Measurements from ENCODE around the gene CRELD2. TPM values are rescaled to one million over a fixed set of nuclear protein-coding genes. Genes with fewer than 3 reads are reported as not detected.

The CRELD2 gene
- total RNA-seq, 5 donors from 2014 or later (not counting 1 experiment from before 2014, with no cell fraction given), result 28.2 to 42.7 (median 39.6) TPM

DNA sequence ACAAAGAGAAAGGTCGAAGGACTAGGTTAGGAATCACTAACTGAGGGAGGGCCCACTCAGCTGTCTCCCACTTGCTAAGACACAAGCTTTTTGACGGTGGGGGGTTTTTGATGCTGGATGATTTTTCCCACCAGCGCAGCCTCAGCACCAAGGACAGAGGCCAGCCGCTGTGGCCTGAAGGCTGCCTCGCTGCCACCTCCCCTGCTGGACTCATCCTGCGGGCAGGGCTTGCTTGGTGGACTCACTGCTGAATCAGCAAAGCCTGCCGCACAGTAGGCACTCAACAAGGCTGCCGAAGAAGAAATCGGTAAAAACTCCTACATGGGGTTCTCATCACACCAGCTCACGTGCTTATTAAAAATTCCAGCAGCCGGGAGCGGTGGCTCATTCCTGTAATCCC is 2.8 kb upstream of the CRELD2 start:
- Histone ChIP-seq H3K4me3 (ENCODE audit: control insufficient read depth in 1 of 2, extremely low read depth in 1 of 2, low read length in 1 of 2) (no peak overlapping the region), H3K4me1 (ENCODE audit: control insufficient read depth in 1 of 2, extremely low read depth in 1 of 2, insufficient read depth in 2 of 2, low read length in 2 of 2) (peaks cover 14 to 35% of the 10 kb centered on the region in 2 experiments), H3K27me3 (replicated peaks in 1 of 2; ENCODE audit: control insufficient read depth in 2 of 2, extremely low read depth in 1 of 2, insufficient read depth in 2 of 2, low read length in 1 of 2) (no peaks in the 10 kb centered on the region), H3K27ac (ENCODE audit: low read length) (no peak overlapping the region), H3K36me3 (ENCODE audit: control insufficient read depth in 2 of 2, extremely low read depth in 1 of 2, insufficient read depth in 1 of 2, low read length in 1 of 2) (peaks cover 21 to 22% of the 10 kb centered on the region in 2 donors), H3K9me3 (no peaks in the 10 kb centered on the region)
- WGBS (ENCODE audit: insufficient coverage), result 97% methylated on average over 10 of the region's 12 CpGs
- Mint-ChIP-seq H3K4me1 (peaks cover 18 to 36% (median 23%) of the 10 kb centered on the region in 3 donors), H3K27me3 (no peaks in the 10 kb centered on the region), H3K27ac (no peak overlapping the region), H3K36me3 (peaks cover 15% of the 10 kb centered on the region), H3K9me3 (no peaks in the 10 kb centered on the region), H3K4me3 (peak overlapping the region in 1 of 3 donors; percentile 85)
- CTCF ChIA-PET, result no interaction called here
- DNase-seq, result no peak
- POLR2A ChIA-PET, result no interaction called here
- no peak for ATAC-seq (replicated peaks in 1 of 4)

DNA sequence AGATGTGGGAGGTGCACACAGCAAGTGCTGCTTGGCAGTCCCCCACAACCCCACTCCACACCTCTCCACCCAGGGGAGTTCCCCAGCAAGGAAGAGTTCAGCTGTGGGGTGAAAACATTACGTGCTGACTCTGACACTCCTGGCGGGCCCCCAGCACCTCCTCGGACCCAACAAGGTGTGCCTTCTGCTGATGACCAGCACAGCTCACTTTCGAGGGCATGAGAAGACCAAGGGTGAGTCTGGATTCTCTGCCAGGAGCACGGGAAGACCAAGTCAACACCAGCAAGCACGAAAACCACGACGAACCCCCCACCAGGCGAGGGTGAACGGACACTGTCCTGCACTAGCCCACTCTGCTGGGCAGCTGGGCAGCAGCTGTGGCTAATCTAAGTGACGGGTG is 1.6 kb upstream of the CRELD2 start:
- 84% methylated on average over 11 of the region's 11 CpGs for WGBS (ENCODE audit: insufficient coverage)
- Histone ChIP-seq H3K27ac (ENCODE audit: low read length) (no peak overlapping the region), H3K4me1 (ENCODE audit: control insufficient read depth in 1 of 2, extremely low read depth in 1 of 2, insufficient read depth in 2 of 2, low read length in 2 of 2) (peaks cover 14 to 35% of the 10 kb centered on the region in 2 experiments), H3K27me3 (replicated peaks in 1 of 2; ENCODE audit: control insufficient read depth in 2 of 2, extremely low read depth in 1 of 2, insufficient read depth in 2 of 2, low read length in 1 of 2) (no peaks in the 10 kb centered on the region), H3K9me3 (no peaks in the 10 kb centered on the region), H3K4me3 (ENCODE audit: control insufficient read depth in 1 of 2, extremely low read depth in 1 of 2, low read length in 1 of 2) (peak overlapping the region in 1 of 2 donors; percentile 90), H3K36me3 (ENCODE audit: control insufficient read depth in 2 of 2, extremely low read depth in 1 of 2, insufficient read depth in 1 of 2, low read length in 1 of 2) (peaks cover 17 to 28% of the 10 kb centered on the region in 2 donors)
- Mint-ChIP-seq H3K27me3 (no peaks in the 10 kb centered on the region), H3K36me3 (peaks cover 17% of the 10 kb centered on the region), H3K9me3 (no peaks in the 10 kb centered on the region), H3K27ac (peak overlapping the region in 1 of 2 donors; percentile 77), H3K4me3 (peak overlapping the region; percentile 85 to 87 (median 85)), H3K4me1 (peaks cover 18 to 40% (median 23%) of the 10 kb centered on the region in 3 donors)
- ChIA-PET POLR2A (no interaction called here), CTCF (interaction anchor here in 1 of 2 donors (0.6 kb wide), 1 partner anchor 359 kb away, joined by 3 read pairs; no protein-coding TSS in a partner anchor)
- peak in 2 of 35 experiments; percentile 14 to 35 for DNase-seq
- no peak for ATAC-seq (replicated peaks in 1 of 4)

DNA sequence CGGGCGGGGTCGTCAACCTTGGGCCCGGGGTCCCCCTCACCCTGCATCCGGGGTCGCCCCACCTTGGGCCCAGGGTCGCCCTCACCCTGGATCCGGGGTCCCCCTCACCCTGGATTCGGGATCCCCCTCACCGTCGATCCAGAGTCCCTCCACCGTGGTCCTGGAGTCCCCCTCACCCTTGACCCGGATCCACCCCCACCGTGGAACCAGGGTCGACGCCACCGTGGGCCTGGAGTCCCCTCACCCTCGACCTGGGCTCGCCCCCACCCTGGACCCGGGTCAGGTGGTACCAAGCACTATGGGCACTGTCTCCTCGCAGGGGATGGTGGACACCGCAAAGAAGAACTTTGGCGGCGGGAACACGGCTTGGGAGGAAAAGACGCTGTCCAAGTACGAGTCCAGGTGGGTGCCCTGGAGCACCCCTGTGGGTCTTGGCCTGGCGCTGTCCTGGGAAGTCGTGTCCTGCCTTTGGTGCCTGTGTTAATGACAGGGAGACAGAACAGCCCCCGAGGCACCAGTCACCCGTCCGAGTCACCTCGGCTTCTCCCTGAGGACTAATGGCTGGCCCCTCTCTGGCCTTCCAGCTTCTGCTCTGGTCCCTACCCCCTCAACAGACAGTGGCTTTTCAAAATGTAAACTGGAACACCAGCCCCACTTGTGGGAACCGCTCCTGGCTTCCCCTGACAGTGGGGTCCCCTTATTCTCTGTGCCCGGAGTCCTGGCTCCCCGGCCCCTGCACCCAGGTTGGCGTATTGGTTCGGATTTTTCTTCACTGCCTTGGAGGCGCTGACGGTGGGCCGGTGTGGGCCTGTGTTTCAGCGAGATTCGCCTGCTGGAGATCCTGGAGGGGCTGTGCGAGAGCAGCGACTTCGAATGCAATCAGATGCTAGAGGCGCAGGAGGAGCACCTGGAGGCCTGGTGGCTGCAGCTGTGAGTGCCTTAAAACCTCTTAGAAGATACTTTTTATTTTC is 762 bp downstream of the CRELD2 start:
- 60% methylated on average over 38 of the region's 47 CpGs for WGBS (ENCODE audit: insufficient coverage)
- Mint-ChIP-seq H3K4me3 (peak overlapping the region; percentile 75 to 85 (median 80)), H3K4me1 (peaks cover 12 to 47% (median 23%) of the 10 kb centered on the region in 3 donors), H3K36me3 (peaks cover 9% of the 10 kb centered on the region), H3K9me3 (no peaks in the 10 kb centered on the region), H3K27ac (peak overlapping the region in 1 of 2 donors; percentile 58), H3K27me3 (no peaks in the 10 kb centered on the region)
- ATAC-seq (replicated peaks in 1 of 4) (no peak), DNase-seq (no peak)
- Histone ChIP-seq H3K27ac (ENCODE audit: low read length) (no peak overlapping the region), H3K9me3 (no peaks in the 10 kb centered on the region), H3K4me3 (ENCODE audit: control insufficient read depth in 1 of 2, extremely low read depth in 1 of 2, low read length in 1 of 2) (peak overlapping the region; percentile 67 to 71), H3K27me3 (replicated peaks in 1 of 2; ENCODE audit: control insufficient read depth in 2 of 2, extremely low read depth in 1 of 2, insufficient read depth in 2 of 2, low read length in 1 of 2) (no peaks in the 10 kb centered on the region), H3K36me3 (ENCODE audit: control insufficient read depth in 2 of 2, extremely low read depth in 1 of 2, insufficient read depth in 1 of 2, low read length in 1 of 2) (peaks cover 12 to 13% of the 10 kb centered on the region in 2 donors), H3K4me1 (ENCODE audit: control insufficient read depth in 1 of 2, extremely low read depth in 1 of 2, insufficient read depth in 2 of 2, low read length in 2 of 2) (peaks cover 14 to 42% of the 10 kb centered on the region in 2 experiments)
- ChIA-PET CTCF (no interaction called here), POLR2A (no interaction called here)

DNA sequence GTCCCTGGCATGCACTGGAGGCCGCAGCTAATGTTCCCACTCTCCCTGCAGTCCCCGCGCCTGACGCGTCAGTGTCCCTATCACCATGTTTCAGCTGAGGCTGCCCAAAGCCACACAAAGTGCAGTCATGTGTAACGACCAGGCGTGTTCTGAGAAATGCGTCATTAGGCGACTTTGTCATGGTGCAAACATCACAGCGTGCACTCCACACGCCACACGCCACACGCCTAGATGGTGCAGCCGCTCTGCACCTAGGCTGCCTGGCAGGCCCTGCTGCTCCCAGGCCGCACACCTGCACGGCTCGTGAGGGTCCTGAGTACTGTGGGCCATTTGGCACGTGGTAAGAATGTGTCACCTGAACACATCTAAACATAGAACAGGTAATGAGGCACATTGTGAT is 2.4 kb downstream of the CRELD2 start:
- CTCF ChIA-PET, result no interaction called here

DNA sequence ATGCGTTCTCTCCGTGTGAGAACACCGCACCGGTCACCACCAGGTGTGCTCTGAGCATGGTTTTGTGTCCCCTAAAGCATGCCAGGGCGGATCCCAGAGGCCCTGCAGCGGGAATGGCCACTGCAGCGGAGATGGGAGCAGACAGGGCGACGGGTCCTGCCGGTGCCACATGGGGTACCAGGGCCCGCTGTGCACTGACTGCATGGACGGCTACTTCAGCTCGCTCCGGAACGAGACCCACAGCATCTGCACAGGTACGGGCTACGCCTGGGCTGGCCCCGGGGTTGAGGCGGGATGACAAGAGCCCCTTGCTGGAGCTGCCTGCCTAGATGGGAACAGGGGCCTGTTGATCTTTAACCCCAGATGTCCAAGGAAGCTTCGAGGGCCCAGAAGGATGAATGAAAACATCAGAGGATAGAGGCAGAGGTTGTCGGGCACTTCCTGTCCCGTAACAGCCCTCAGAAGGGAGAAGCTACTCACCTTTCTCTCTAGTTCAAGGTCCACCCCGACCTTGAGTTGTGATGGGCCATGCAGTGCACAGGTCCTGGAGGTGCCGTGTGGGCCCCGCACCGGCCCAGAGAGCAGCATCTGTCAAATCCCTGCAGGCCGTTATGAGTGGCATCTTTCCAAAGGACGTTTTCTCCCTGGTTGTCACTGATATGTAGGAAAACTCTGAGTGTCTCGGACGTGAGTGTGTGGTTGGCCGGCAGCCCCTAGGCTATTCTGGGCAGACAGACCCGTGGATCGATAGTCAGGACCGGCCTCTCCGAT is 3.3 kb downstream of the CRELD2 start:
- Mint-ChIP-seq H3K4me1 (peaks cover 29 to 52% (median 31%) of the 10 kb centered on the region in 3 donors), H3K36me3 (peaks cover 6% of the 10 kb centered on the region), H3K9me3 (no peaks in the 10 kb centered on the region), H3K27me3 (no peaks in the 10 kb centered on the region), H3K27ac (no peak overlapping the region), H3K4me3 (no peak overlapping the region)
- Histone ChIP-seq H3K36me3 (ENCODE audit: control insufficient read depth in 2 of 2, extremely low read depth in 1 of 2, insufficient read depth in 1 of 2, low read length in 1 of 2) (peaks cover 12 to 15% of the 10 kb centered on the region in 2 donors), H3K9me3 (no peaks in the 10 kb centered on the region), H3K4me3 (ENCODE audit: control insufficient read depth in 1 of 2, extremely low read depth in 1 of 2, low read length in 1 of 2) (no peak overlapping the region), H3K27me3 (replicated peaks in 1 of 2; ENCODE audit: control insufficient read depth in 2 of 2, extremely low read depth in 1 of 2, insufficient read depth in 2 of 2, low read length in 1 of 2) (no peaks in the 10 kb centered on the region), H3K27ac (ENCODE audit: low read length) (no peak overlapping the region), H3K4me1 (ENCODE audit: control insufficient read depth in 1 of 2, extremely low read depth in 1 of 2, insufficient read depth in 2 of 2, low read length in 2 of 2) (peaks cover 28 to 53% of the 10 kb centered on the region in 2 experiments)
- POLR2A ChIA-PET, result no interaction called here
- over 99% methylated on average over 29 of the region's 35 CpGs for WGBS (ENCODE audit: insufficient coverage)
- ATAC-seq (replicated peaks in 1 of 4) (no peak), DNase-seq (no peak)
- CTCF ChIA-PET, result no interaction called here

More for the DNA sequence above, 2.4 kb downstream of the CRELD2 start:
- Mint-ChIP-seq H3K27ac (no peak overlapping the region), H3K4me3 (peak overlapping the region in 1 of 3 donors; percentile 54), H3K27me3 (no peaks in the 10 kb centered on the region), H3K36me3 (peaks cover 6% of the 10 kb centered on the region), H3K4me1 (peaks cover 22 to 52% (median 28%) of the 10 kb centered on the region in 3 donors), H3K9me3 (no peaks in the 10 kb centered on the region)
- Histone ChIP-seq H3K36me3 (ENCODE audit: control insufficient read depth in 2 of 2, extremely low read depth in 1 of 2, insufficient read depth in 1 of 2, low read length in 1 of 2) (peaks cover 12 to 15% of the 10 kb centered on the region in 2 donors), H3K27ac (ENCODE audit: low read length) (no peak overlapping the region), H3K4me1 (ENCODE audit: control insufficient read depth in 1 of 2, extremely low read depth in 1 of 2, insufficient read depth in 2 of 2, low read length in 2 of 2) (peaks cover 22 to 53% of the 10 kb centered on the region in 2 experiments), H3K27me3 (replicated peaks in 1 of 2; ENCODE audit: control insufficient read depth in 2 of 2, extremely low read depth in 1 of 2, insufficient read depth in 2 of 2, low read length in 1 of 2) (no peaks in the 10 kb centered on the region), H3K9me3 (no peaks in the 10 kb centered on the region), H3K4me3 (ENCODE audit: control insufficient read depth in 1 of 2, extremely low read depth in 1 of 2, low read length in 1 of 2) (no peak overlapping the region)
- DNase-seq (no peak), ATAC-seq (replicated peaks in 1 of 4) (no peak)
- POLR2A ChIA-PET, result no interaction called here
- 95% methylated on average over 18 of the region's 18 CpGs for WGBS (ENCODE audit: insufficient coverage)

DNA sequence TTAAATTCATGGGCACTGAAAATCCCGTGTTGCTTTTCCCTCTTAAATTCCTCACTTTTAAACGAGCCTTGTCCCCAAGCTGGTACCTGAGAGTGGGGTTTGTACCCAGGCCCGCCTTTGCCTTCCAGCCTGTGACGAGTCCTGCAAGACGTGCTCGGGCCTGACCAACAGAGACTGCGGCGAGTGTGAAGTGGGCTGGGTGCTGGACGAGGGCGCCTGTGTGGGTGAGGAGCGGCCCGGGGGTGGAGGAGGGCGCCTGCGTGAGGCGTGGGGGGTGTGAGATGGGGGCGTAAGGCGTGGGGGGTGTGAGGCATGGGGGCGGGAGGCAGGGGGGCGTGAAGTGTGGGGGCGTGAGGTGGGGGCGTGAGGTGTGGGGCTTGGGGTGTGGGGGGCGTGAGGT is 4.0 kb downstream of the CRELD2 start:
- no peaks in the 10 kb centered on the region for H3K27me3 Mint-ChIP-seq
- 97% methylated on average over 6 of the region's 22 CpGs for WGBS (ENCODE audit: insufficient coverage)
- POLR2A ChIA-PET, result no interaction called here
- H3K36me3 Mint-ChIP-seq, result peaks cover 6% of the 10 kb centered on the region
- Histone ChIP-seq H3K36me3 (ENCODE audit: control insufficient read depth in 2 of 2, extremely low read depth in 1 of 2, insufficient read depth in 1 of 2, low read length in 1 of 2) (peaks cover 12 to 18% of the 10 kb centered on the region in 2 donors), H3K27me3 (replicated peaks in 1 of 2; ENCODE audit: control insufficient read depth in 2 of 2, extremely low read depth in 1 of 2, insufficient read depth in 2 of 2, low read length in 1 of 2) (no peaks in the 10 kb centered on the region), H3K27ac (ENCODE audit: low read length) (no peak overlapping the region), H3K4me1 (ENCODE audit: control insufficient read depth in 1 of 2, extremely low read depth in 1 of 2, insufficient read depth in 2 of 2, low read length in 2 of 2) (peaks cover 25 to 45% of the 10 kb centered on the region in 2 experiments), H3K9me3 (no peaks in the 10 kb centered on the region), H3K4me3 (ENCODE audit: control insufficient read depth in 1 of 2, extremely low read depth in 1 of 2, low read length in 1 of 2) (no peak overlapping the region)
- DNase-seq, result no peak
- peaks cover 25 to 51% (median 35%) of the 10 kb centered on the region in 3 donors for H3K4me1 Mint-ChIP-seq
- no peaks in the 10 kb centered on the region for H3K9me3 Mint-ChIP-seq
- ATAC-seq (replicated peaks in 1 of 4), result no peak
- no peak overlapping the region for H3K4me3 Mint-ChIP-seq
- no peak overlapping the region for H3K27ac Mint-ChIP-seq
- CTCF ChIA-PET, result no interaction called here

All from T-cell (primary cell).